Lower leg skin (tissue), 4 donors: ENCODE measurements around the gene SMARCB1. TPM values are rescaled to one million over a fixed set of nuclear protein-coding genes. Genes with fewer than 3 reads are reported as not detected.

ENCODE experiments used
- DNase-seq, 2 donors: peaks; one replicate each; pipeline ENCODE4 v3.0.0-alpha.2; 2019; ENCODE audit warnings: low spot score in 2 of 2
- H3K4me3 ChIP-seq: fragments of 200-600 bp; sonication (generic); 2 replicates; pipeline ENCODE4 v1.5.1; 2017; ENCODE audit warnings: mild to moderate bottlenecking, low read depth; ENCODE audit not compliant: poor library complexity, severe bottlenecking
- POLR2A ChIP-seq, 2 donors: fragments of 450-650 bp; IDR thresholded peaks; one replicate each; pipeline ENCODE4 v1.6.1; 2016 to 2017; ENCODE audit warnings: antibody characterized with exemption in 2 of 2, mild to moderate bottlenecking in 1 of 2, moderate library complexity in 1 of 2
- WGBS, 2 donors: methylation state at CpG; one replicate each; pipeline ENCODE4 v1.1.5; 2018; 5-methylcytosine and 5-hydroxymethylcytosine counted together
- intact Hi-C: fragments of 100-400 bp; cut with DNase I; formaldehyde crosslinking; loops from one replicate; pipeline ENCODE4 v1.15.0; 2023; ENCODE audit warnings: low total_unique reads
- total RNA-seq, 4 donors: library from RNA; depleted of rRNA; stranded (reverse); fragments of >200 nt; gene quantifications; one replicate each; pipeline ENCODE4 v1.1.0, GENCODE V29; 2016
- TF ChIP-seq, protein P1 (sequence below), 3 donors: fragments of 450-650 bp; IDR thresholded peaks; one replicate each; pipeline ENCODE4 v1.5.1; 2016; ENCODE audit warnings: antibody characterized with exemption in 3 of 3, mild to moderate bottlenecking in 3 of 3, moderate library complexity in 2 of 3

The SMARCB1 gene
- total RNA-seq, 4 donors from 2014 or later, result 52.2 to 61.6 (median 55.2) TPM

DNA sequence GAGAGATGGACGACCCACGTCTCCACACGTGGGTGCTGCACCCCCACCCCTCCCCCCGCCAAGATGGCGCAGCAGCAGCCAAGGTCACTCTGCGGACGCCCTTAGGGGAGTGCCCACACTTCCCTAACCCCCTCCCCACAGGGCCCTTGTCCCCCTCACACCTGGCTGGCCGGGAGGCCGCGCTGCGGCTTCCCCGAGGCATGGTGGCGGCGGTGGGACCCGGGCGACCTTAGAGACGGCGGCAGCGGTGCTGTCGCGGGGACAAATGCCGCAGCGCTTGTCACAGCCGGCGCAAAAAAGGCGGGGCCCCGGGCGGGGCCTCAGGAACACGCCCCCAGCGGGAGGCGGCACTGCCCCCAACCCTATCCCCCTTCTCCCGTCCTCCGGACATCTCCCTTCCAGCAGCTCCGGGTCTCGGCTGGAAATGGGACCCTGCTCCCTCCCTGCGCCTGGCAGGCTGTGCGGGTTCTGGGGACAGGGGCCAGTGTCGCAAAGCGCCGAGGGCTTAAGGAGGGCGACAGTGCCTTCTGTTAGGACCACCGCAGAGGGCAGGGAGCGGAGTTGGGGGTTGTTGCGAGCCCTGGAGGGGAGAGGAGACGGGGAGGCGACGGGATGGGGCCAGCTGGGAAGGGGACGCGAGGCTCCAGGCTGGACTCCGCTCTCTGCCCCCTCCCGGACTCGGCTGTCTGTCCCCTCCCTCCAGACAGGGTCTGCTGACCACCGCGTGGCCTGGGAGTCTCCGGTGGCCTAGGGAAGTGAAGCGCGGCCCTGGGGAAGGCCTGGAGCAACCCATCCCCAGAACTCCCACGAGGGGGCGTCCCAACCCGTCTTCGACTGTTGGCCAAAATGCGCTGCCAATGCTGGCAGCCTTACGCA is 18.9 kb upstream of the SMARCB1 start, which contains the start of gene CHCHD10:
TSS of gene CHCHD10 (minus strand) at position 300 of the 876 bp plus-strand sequence. CDS start at position 202, 98 bp downstream.
- DNase-seq, result peak; percentile 74 to 96
- peak within 1 kb of the TSS; percentile 51 for H3K4me3 ChIP-seq
- WGBS, 2 donors, result 0 to 2% methylated on average over 35 to 43 of the region's 63 CpGs
- TF ChIP-seq, protein P1, sequence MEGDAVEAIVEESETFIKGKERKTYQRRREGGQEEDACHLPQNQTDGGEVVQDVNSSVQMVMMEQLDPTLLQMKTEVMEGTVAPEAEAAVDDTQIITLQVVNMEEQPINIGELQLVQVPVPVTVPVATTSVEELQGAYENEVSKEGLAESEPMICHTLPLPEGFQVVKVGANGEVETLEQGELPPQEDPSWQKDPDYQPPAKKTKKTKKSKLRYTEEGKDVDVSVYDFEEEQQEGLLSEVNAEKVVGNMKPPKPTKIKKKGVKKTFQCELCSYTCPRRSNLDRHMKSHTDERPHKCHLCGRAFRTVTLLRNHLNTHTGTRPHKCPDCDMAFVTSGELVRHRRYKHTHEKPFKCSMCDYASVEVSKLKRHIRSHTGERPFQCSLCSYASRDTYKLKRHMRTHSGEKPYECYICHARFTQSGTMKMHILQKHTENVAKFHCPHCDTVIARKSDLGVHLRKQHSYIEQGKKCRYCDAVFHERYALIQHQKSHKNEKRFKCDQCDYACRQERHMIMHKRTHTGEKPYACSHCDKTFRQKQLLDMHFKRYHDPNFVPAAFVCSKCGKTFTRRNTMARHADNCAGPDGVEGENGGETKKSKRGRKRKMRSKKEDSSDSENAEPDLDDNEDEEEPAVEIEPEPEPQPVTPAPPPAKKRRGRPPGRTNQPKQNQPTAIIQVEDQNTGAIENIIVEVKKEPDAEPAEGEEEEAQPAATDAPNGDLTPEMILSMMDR (IDR thresholded peaks at IDR 0.05), result peak in 1 of 3 donors; percentile 6
- no peak for TF ChIP-seq POLR2A (IDR thresholded peaks at IDR 0.05)
- intact Hi-C loops, result loop anchor here (5.0 kb wide), 1 partner anchor 84 kb away; no protein-coding TSS in a partner anchor

DNA sequence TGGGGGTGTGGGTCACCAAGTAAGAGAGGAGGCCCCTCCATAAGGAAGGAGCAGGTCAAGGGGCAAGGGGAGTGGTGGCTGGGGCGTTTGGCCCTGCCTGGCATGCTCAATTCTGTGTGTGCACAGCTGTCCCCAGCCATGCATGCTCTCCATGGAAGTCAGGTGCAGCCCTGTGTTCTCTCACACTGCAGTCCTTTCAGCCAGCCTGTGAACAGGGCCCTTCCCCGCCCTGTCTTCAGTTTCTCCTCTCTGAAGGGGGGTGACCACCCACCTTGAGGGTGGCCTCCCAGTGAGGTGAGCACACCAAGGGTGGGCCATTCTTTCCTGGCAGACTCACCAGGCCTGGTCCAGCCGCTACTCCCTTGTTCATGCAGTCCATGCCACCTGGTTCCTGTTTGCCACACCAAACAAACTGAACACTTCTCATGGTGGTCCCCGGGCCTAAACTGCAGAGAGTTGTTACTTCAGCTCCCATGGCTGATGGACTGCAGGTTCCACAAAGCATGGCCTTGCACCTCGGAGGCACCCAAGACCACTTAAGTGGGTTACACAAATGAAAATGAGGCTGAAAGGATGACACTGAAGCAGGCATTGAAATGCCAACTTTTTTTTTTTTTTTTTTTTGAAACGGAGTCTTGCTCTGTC is 17.3 kb upstream of the SMARCB1 start:
- DNase-seq, result no peak
- TF ChIP-seq POLR2A (IDR thresholded peaks at IDR 0.05), result no peak
- TF ChIP-seq, protein P1 (IDR thresholded peaks at IDR 0.05), result no peak
- WGBS, 2 donors, result 73 to 86% methylated on average over 6 of the region's 6 CpGs
- no peak overlapping the region for H3K4me3 ChIP-seq
- intact Hi-C loops, result loop anchor here (5.0 kb wide), 1 partner anchor 83 kb away; no protein-coding TSS in a partner anchor

DNA sequence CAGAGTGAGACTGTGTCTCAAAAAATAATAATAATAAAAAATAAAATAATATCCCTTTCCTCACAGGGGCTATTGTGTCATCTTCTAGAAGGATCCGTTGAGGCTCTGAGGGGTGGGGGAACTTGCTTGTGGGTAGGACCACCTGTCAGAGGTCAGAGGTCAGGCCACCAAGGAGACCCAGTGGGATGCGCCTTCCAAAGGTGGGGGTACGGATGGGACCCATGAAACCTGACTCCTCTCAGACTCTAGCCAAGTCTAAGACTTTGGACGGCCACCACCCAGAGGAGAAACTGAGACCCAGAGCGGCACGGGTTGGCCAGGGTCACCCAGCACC is 14.5 kb upstream of the SMARCB1 start:
- intact Hi-C loops, result no loop called here
- no peak overlapping the region for H3K4me3 ChIP-seq
- TF ChIP-seq, protein P1 (IDR thresholded peaks at IDR 0.05), result no peak
- TF ChIP-seq POLR2A (IDR thresholded peaks at IDR 0.05), result no peak
- 14 to 19% methylated on average over 4 to 5 of the region's 6 CpGs for WGBS, 2 donors
- no peak for DNase-seq

DNA sequence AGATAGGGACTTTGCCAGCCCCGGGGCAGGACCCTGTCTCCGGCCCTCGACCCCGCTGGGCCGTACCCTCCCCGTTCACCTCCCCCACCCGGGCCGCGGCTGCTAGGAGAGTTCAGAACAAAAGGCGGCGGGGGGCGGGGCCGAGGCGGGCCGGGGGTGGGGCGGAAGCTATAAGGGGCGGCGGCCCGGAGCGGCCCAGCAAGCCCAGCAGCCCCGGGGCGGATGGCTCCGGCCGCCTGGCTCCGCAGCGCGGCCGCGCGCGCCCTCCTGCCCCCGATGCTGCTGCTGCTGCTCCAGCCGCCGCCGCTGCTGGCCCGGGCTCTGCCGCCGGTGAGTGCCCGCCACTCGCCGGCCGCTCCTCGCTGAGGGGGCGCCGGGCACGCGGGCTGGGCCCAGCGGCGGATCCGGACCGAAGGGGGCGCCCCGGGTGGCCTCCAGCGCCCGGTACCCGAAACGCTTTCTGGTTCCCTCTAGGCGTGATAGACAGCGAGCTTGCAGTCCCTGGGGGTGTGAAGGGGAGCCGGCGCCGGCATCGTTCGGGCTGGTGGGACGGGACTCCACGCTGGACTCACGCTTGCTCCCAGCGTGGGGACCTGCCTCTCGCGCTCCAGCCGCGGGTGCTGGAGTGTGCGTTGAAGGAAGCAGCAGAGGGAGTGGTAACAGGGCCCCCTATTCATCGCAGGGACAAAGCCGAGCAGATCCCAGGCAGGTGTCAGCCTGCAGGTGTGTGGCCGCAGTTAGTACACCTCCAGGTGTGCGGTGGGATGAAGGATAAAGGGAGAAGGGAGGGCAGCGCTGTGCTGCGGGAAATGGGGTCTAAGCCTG is 13.9 kb upstream of the SMARCB1 start, which contains the start of gene MMP11:
TSS of gene MMP11 (plus strand) at position 201 of the 825 bp plus-strand sequence. CDS start at position 223, 22 bp downstream.
- 6 to 9% methylated on average over 23 to 24 of the region's 79 CpGs for WGBS, 2 donors
- TF ChIP-seq, protein P1 (IDR thresholded peaks at IDR 0.05), result no peak
- TF ChIP-seq POLR2A (IDR thresholded peaks at IDR 0.05), result no peak
- DNase-seq, result no peak
- intact Hi-C loops, result no loop called here
- H3K4me3 ChIP-seq, result peak within 1 kb of the TSS; percentile 27

DNA sequence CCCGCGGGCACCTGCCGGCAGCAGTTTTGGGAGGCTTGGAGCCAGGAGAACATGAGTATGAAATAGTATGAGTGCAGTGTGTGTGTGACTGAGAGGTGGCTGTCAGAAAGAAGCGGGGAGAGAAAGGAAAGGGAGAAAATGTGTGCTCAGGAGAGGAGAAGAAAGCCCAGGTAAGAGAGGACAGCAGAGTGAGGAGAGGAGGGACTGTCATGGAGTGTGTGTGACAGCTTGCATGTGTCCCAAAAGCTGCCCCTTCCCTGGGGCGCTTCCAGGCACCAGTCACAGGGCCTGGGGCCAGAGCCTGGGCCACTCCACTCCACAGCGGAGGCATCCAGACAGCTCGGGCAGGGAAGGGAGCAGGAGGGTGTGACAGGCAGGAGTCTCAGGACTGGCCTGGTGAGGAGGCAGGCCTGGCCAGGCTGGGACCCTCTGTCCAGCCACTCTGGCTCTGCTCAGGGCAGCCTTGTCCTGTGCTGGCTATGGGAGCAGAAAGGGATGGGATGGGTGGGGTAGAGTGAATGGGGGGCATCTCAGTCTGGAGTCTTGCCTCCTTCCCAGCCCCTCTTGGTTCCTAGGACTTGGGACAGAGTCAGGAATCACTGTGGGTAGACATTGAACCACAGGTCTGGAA is 13.2 kb upstream of the SMARCB1 start:
- H3K4me3 ChIP-seq, result peak overlapping the region; percentile 27
- 54 to 68% methylated on average over 7 of the region's 7 CpGs for WGBS, 2 donors
- TF ChIP-seq, protein P1 (IDR thresholded peaks at IDR 0.05), result no peak
- DNase-seq, result no peak
- intact Hi-C loops, result no loop called here
